Measurements from ENCODE around the gene AEBP2. TPM values are rescaled to one million over a fixed set of nuclear protein-coding genes. Genes with fewer than 3 reads are reported as not detected.
A peak's percentile ranks its signal among the peaks of the same experiment; 100 is the strongest.

The AEBP2 gene
- total RNA-seq, 2 donors from 2014 or later, result 37.8 to 78.4 TPM

DNA sequence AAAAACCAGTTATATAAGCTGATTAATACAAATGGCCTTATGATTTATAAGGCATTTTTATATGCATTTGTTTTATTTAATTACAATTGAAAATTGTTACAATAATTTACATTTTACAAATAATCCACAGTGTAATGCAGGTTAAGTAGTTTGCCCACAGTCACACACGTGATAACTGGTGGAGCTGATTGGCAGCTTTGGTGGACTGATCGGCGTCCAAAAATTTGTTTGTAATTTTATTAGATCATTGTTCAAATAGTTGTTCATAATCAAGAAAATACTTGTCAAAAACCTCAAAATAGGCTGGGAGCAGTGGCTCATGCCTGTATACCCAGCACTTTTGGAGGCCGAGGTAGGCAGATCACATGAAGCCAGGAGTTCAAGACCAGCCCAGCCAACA is 59.7 kb downstream of the AEBP2 start:
- H3K27me3 ChIP-seq (ENCODE audit: control insufficient read depth, insufficient read depth, low read length, poor library complexity, severe bottlenecking), result no peaks in the 10 kb centered on the region
- H3K4me3 Mint-ChIP-seq, result no peak overlapping the region
- H3K9ac ChIP-seq (ENCODE audit: extremely low read depth, low read length, poor library complexity, severe bottlenecking), result no peak overlapping the region
- no peak overlapping the region for H3K4me3 ChIP-seq (ENCODE audit: low read length)
- no peaks in the 10 kb centered on the region for H3K9me3 ChIP-seq (ENCODE audit: control insufficient read depth, low read length)
- H3K27ac ChIP-seq (ENCODE audit: low read depth, low read length), result no peak overlapping the region
- no peaks in the 10 kb centered on the region for H3K4me1 ChIP-seq (ENCODE audit: control insufficient read depth, insufficient read depth, low read length)
- H3K36me3 Mint-ChIP-seq (ENCODE audit: low read depth), result peaks cover 82% of the 10 kb centered on the region
- peaks cover 6% of the 10 kb centered on the region for H3K4me1 Mint-ChIP-seq
- H3K27me3 Mint-ChIP-seq (ENCODE audit: insufficient read depth), result no peaks in the 10 kb centered on the region
- H3K9me3 Mint-ChIP-seq, result peaks cover 2% of the 10 kb centered on the region
- peaks cover 70% of the 10 kb centered on the region for H3K36me3 ChIP-seq (ENCODE audit: control insufficient read depth, insufficient read depth, low read length)
- TF ChIP-seq, protein P1, sequence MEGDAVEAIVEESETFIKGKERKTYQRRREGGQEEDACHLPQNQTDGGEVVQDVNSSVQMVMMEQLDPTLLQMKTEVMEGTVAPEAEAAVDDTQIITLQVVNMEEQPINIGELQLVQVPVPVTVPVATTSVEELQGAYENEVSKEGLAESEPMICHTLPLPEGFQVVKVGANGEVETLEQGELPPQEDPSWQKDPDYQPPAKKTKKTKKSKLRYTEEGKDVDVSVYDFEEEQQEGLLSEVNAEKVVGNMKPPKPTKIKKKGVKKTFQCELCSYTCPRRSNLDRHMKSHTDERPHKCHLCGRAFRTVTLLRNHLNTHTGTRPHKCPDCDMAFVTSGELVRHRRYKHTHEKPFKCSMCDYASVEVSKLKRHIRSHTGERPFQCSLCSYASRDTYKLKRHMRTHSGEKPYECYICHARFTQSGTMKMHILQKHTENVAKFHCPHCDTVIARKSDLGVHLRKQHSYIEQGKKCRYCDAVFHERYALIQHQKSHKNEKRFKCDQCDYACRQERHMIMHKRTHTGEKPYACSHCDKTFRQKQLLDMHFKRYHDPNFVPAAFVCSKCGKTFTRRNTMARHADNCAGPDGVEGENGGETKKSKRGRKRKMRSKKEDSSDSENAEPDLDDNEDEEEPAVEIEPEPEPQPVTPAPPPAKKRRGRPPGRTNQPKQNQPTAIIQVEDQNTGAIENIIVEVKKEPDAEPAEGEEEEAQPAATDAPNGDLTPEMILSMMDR (conservative IDR thresholded peaks at IDR 0.05), result no peak
- H3K27ac Mint-ChIP-seq, result no peak overlapping the region
- DNase-seq, result no peak
- WGBS, 2 experiments (ENCODE audit: insufficient coverage in 1 of 2, insufficient read length in 1 of 2), result 93 to 100% methylated on average over 1 to 4 of the region's 4 CpGs

DNA sequence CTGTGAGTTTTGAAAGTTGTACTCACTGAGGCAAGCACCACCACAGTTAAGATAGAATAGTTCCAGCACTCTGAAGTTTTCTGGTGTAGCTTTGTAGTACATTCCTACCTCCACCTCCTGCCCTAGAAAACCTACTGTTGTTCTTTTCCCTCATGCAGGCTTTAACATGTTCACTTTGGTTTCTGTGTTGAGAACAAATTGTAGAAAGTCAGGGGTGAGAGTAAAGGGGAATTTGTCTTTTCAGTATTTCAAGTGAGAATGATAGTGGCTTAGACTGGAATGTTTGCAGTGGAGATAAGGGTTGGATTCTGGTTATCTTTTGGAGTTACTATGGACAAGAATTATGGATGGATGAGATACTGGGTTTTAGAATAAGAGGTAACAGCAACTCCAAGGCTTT is 67.2 kb downstream of the AEBP2 start:
- no peaks in the 10 kb centered on the region for H3K27me3 Mint-ChIP-seq (ENCODE audit: insufficient read depth)
- H3K4me3 ChIP-seq (ENCODE audit: low read length), result no peak overlapping the region
- H3K27ac ChIP-seq (ENCODE audit: low read depth, low read length), result no peak overlapping the region
- no peaks in the 10 kb centered on the region for H3K9me3 ChIP-seq (ENCODE audit: control insufficient read depth, low read length)
- peak overlapping the region; percentile 2 for H3K27ac Mint-ChIP-seq
- no peaks in the 10 kb centered on the region for H3K9me3 Mint-ChIP-seq
- H3K36me3 Mint-ChIP-seq (ENCODE audit: low read depth), result peaks cover 56% of the 10 kb centered on the region
- TF ChIP-seq, protein P1 (conservative IDR thresholded peaks at IDR 0.05), result no peak
- no peak overlapping the region for H3K4me3 Mint-ChIP-seq
- DNase-seq, result no peak
- H3K4me1 Mint-ChIP-seq, result peaks cover 18% of the 10 kb centered on the region
- peaks cover 38% of the 10 kb centered on the region for H3K36me3 ChIP-seq (ENCODE audit: control insufficient read depth, insufficient read depth, low read length)
- H3K9ac ChIP-seq (ENCODE audit: extremely low read depth, low read length, poor library complexity, severe bottlenecking), result no peak overlapping the region
- no peaks in the 10 kb centered on the region for H3K27me3 ChIP-seq (ENCODE audit: control insufficient read depth, insufficient read depth, low read length, poor library complexity, severe bottlenecking)
- H3K4me1 ChIP-seq (ENCODE audit: control insufficient read depth, insufficient read depth, low read length), result no peaks in the 10 kb centered on the region

DNA sequence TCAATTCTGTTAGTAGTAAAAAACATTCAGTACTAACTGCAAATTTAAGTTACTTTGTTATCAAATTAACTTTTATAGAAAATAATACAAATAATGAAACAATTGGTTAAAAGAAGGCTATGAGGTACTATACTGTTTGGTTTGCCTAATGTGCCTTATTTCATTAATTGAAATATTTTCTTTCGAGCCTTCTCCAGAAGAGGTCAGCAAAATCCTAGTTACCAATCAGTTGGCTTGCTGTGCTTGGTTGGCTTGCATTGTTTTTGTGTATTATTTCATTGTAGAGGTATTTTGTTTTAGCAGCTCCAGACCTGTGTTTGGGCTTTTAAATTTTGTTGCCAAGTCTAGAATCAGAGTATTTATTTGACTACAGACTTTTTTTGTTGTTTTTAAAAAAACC is 68.5 kb downstream of the AEBP2 start:
- Mint-ChIP-seq H3K4me1 (peaks cover 18% of the 10 kb centered on the region), H3K4me3 (no peak overlapping the region), H3K27ac (no peak overlapping the region), H3K36me3 (ENCODE audit: low read depth) (peaks cover 54% of the 10 kb centered on the region), H3K27me3 (ENCODE audit: insufficient read depth) (no peaks in the 10 kb centered on the region), H3K9me3 (no peaks in the 10 kb centered on the region)
- Histone ChIP-seq H3K9ac (ENCODE audit: extremely low read depth, low read length, poor library complexity, severe bottlenecking) (no peak overlapping the region), H3K27ac (ENCODE audit: low read depth, low read length) (no peak overlapping the region), H3K4me1 (ENCODE audit: control insufficient read depth, insufficient read depth, low read length) (no peaks in the 10 kb centered on the region), H3K36me3 (ENCODE audit: control insufficient read depth, insufficient read depth, low read length) (peaks cover 39% of the 10 kb centered on the region), H3K9me3 (ENCODE audit: control insufficient read depth, low read length) (no peaks in the 10 kb centered on the region), H3K27me3 (ENCODE audit: control insufficient read depth, insufficient read depth, low read length, poor library complexity, severe bottlenecking) (no peaks in the 10 kb centered on the region), H3K4me3 (ENCODE audit: low read length) (no peak overlapping the region)
- TF ChIP-seq, protein P1 (conservative IDR thresholded peaks at IDR 0.05), result peak; percentile 34
- WGBS, 2 experiments (ENCODE audit: insufficient coverage in 1 of 2, insufficient read length in 1 of 2), result 83% methylated on average over 1 of the region's 1 CpG; no CpG with 5 or more reads in 1 of the 2 experiments
- DNase-seq, result no peak

All from endodermal cell (in vitro differentiated cells).